IPS-18c (cell line): ENCODE data around the gene USB1.

Experiments used
- H3K4me3 ChIP-seq: 2 replicates; pipeline ENCODE4 v1.7.0; 2013; ENCODE audit warnings: low read depth, mild to moderate bottlenecking, low read length, moderate library complexity; ENCODE audit not compliant: insufficient read depth
- H3K9me3 ChIP-seq: one replicate; pipeline ENCODE4 v1.6.1; 2013; ENCODE audit warnings: mild to moderate bottlenecking, low read length, moderate library complexity; ENCODE audit not compliant: control insufficient read depth, insufficient read depth

Gene USB1

GRCh38 chr16:58035356-58036170 is 34.4 kb downstream of the USB1 start:
- Histone ChIP-seq H3K4me3 (no peak overlapping the region), H3K9me3 (no peaks in the 10 kb centered on the region)

GRCh38 chr16:58036943-58037342 is 35.7 kb downstream of the USB1 start:
- H3K9me3 ChIP-seq: no peaks in the 10 kb centered on the region
- no peak overlapping the region for H3K4me3 ChIP-seq

- no peaks in the 10 kb centered on the region for H3K9me3 ChIP-seq
These were observed 36.3 kb downstream of the USB1 start for GRCh38 chr16:58037365-58038057.

GRCh38 chr16:58038219-58038641 is 37.0 kb downstream of the USB1 start:
- H3K4me3 ChIP-seq: no peak overlapping the region
- no peaks in the 10 kb centered on the region for H3K9me3 ChIP-seq

More at GRCh38 chr16:58037365-58038057, 36.3 kb downstream of the USB1 start:
- no peak overlapping the region for H3K4me3 ChIP-seq

- H3K9me3 ChIP-seq: no peaks in the 10 kb centered on the region
These were observed 38.8 kb downstream of the USB1 start for GRCh38 chr16:58039829-58040495.

GRCh38 chr16:58040496-58040846 is 39.3 kb downstream of the USB1 start:
- H3K9me3 ChIP-seq: no peaks in the 10 kb centered on the region
- H3K4me3 ChIP-seq: no peak overlapping the region

More at GRCh38 chr16:58039829-58040495, 38.8 kb downstream of the USB1 start:
- no peak overlapping the region for H3K4me3 ChIP-seq

GRCh38 chr16:58040945-58041627 is 39.9 kb downstream of the USB1 start:
- Histone ChIP-seq H3K9me3 (no peaks in the 10 kb centered on the region), H3K4me3 (no peak overlapping the region)

GRCh38 chr16:58041628-58041955 is 40.4 kb downstream of the USB1 start:
- no peaks in the 10 kb centered on the region for H3K9me3 ChIP-seq
- no peak overlapping the region for H3K4me3 ChIP-seq

- Histone ChIP-seq H3K4me3 (no peak overlapping the region), H3K9me3 (no peaks in the 10 kb centered on the region)
These were observed 41.0 kb downstream of the USB1 start for GRCh38 chr16:58042001-58042885.

- H3K4me3 ChIP-seq: no peak overlapping the region
- H3K9me3 ChIP-seq: no peaks in the 10 kb centered on the region
These were observed 41.8 kb downstream of the USB1 start for GRCh38 chr16:58042886-58043515.

GRCh38 chr16:58043571-58044155 is 42.5 kb downstream of the USB1 start:
- no peak overlapping the region for H3K4me3 ChIP-seq
- H3K9me3 ChIP-seq: no peaks in the 10 kb centered on the region

- no peak overlapping the region for H3K4me3 ChIP-seq
- no peaks in the 10 kb centered on the region for H3K9me3 ChIP-seq
These were observed 43.2 kb downstream of the USB1 start for GRCh38 chr16:58044266-58045019.

GRCh38 chr16:58045096-58045495 is 43.9 kb downstream of the USB1 start:
- no peaks in the 10 kb centered on the region for H3K9me3 ChIP-seq
- no peak overlapping the region for H3K4me3 ChIP-seq

GRCh38 chr16:58046054-58046881 is 45.1 kb downstream of the USB1 start:
- Histone ChIP-seq H3K4me3 (no peak overlapping the region; the same call in 1 of the 2 replicates), H3K9me3 (no peaks in the 10 kb centered on the region)

- H3K9me3 ChIP-seq: no peaks in the 10 kb centered on the region
- no peak overlapping the region for H3K4me3 ChIP-seq
These were observed 45.7 kb downstream of the USB1 start for GRCh38 chr16:58046936-58047335.
